Ovary (tissue), 3 donors: ENCODE data around the gene CTIF.

ENCODE experiments used
- CTCF ChIP-seq, 3 donors: fragments of 450-650 bp in 2 of 3; fragments of 200-600 bp in 1 of 3; IDR thresholded peaks; one replicate each; pipeline versions ENCODE4 v1.5.1 to v1.8.0; 2016 to 2022; ENCODE audit warnings: antibody characterized with exemption in 3 of 3, mild to moderate bottlenecking in 1 of 3
- EP300 ChIP-seq: sonication (generic); formaldehyde crosslinking; IDR thresholded peaks from one replicate; pipeline ENCODE4 v1.6.1; 2017; ENCODE audit warnings: antibody characterized with exemption
- POLR2A ChIP-seq: fragments of 450-650 bp; IDR thresholded peaks from one replicate; pipeline ENCODE4 v1.6.1; 2017; ENCODE audit warnings: antibody characterized with exemption, mild to moderate bottlenecking, moderate library complexity
- donor health status: DM: no; HTN: no; CAD: no.

GRCh38 chr18:48879008-48879431 lies 340.2 kb downstream of the CTIF start:
- TF ChIP-seq CTCF (IDR thresholded peaks at IDR 0.05) (no peak), POLR2A (no peak), EP300 (no peak)
